ENCODE results near the gene SORD. TPM values are rescaled to one million over a fixed set of nuclear protein-coding genes. Genes with fewer than 3 reads are reported as not detected.

SORD gene
- total and polyA plus RNA-seq, 8 donors = 5.5 to 43.3 (median 15.3) TPM

DNA sequence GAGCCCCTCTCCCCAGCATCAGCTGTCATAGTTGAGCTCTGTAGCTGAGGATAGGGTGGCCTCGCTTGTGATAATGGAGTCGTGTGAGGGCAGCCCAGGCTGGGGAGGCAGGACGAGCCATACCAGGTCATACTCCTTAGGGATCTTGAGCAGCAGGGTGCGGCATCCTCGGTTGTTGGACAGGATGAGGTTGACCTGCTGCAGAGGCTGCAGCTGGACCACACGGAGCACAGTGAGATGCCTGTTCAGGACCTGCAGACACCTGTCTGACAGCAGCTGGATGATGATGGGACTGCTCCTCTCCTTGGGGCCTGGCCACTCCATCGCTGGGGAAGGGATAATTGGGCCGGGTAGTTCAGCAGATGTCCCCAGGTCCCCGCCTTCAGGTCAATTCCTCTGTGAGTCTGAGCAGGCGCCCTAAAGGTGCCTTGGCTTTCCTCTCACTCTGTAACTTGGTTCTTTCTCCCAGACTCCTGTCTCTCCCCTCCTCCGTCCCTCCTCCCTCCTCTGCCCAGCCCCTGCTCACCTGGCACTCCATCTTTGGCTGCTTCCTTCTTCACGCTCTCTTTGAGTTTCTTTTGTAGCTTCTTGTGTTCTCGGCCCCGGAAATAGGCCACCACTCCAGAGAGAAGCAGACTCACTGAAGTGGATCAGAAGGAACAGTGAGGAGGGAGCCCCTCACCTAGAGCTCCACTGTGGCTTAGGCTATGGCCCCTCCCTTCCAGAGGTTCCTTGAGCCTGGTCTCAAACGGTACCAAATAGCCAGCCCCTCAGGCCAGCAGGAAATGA lies 83.2 kb downstream of the SORD start:
- TF ChIP-seq CTCF (IDR thresholded peaks at IDR 0.05) (no peak), POLR2A (IDR thresholded peaks at IDR 0.05) (no peak), EP300 (IDR thresholded peaks at IDR 0.05) (no peak), POLR2AphosphoS5 (IDR thresholded peaks at IDR 0.05) (no peak)
- Histone ChIP-seq H3K4me1 (peaks cover 0 to 6% (median under 1%) of the 10 kb centered on the region in 4 donors), H3K27ac (no peak overlapping the region), H3K27me3 (peaks cover 4 to 43% (median 6%) of the 10 kb centered on the region in 3 donors), H3K9me3 (no peaks in the 10 kb centered on the region), H3K4me3 (no peak overlapping the region), H3K36me3 (peaks cover 0 to 11% (median 2%) of the 10 kb centered on the region in 4 donors)
- 69 to 86% (median 83%) methylated on average over 13 to 15 of the region's 15 CpGs for WGBS, 5 donors
- intact Hi-C loops (cut with DNase I; ENCODE audit: low total_unique reads) = no loop called here
- DNase-seq = peak in 1 of 2 donors; percentile 25

DNA sequence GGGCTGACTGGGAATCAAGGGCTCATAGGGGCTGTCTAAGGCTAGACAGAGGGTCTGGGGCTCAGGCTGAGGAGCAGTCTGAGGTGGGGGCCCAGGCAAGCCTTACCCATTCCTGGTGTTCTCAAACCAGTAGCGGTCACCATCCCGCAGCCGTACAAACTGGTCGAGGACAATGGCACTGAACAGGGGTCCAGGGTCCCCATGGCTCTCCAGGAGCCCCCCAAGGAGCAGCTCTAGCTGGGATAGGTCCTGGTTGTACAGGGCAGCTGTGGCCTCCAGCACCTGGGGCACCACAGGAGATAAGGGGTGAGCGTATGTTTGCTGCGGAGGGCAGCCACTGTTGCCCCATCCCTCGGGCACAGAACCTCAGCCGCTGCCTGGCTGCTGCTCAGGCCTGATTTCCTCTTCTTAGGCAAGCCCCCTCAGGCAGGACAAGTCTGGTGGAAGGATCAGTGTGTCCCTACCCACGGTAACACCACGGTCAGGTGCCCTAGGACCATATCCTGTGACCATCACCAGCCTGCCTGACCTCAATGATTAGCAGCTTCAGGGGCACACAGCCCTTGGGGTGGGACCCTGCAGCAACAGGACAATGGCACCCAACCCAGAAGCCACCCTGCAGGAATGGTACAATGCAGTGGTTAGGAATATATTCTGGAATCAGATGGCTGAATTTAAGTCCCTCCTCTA lies 85.1 kb downstream of the SORD start:
- Histone ChIP-seq H3K9me3 (no peaks in the 10 kb centered on the region), H3K27ac (no peak overlapping the region), H3K36me3 (peaks cover 0 to 11% (median 2%) of the 10 kb centered on the region in 4 donors), H3K4me3 (peak overlapping the region in 1 of 4 donors; percentile 9), H3K4me1 (peaks cover 12 to 24% (median 18%) of the 10 kb centered on the region in 4 donors), H3K27me3 (peaks cover 19 to 62% (median 25%) of the 10 kb centered on the region in 3 donors)
- 81 to 94% (median 90%) methylated on average over 9 to 10 of the region's 10 CpGs for WGBS, 5 donors
- intact Hi-C loops (cut with DNase I; ENCODE audit: low total_unique reads) = no loop called here
- TF ChIP-seq POLR2A (IDR thresholded peaks at IDR 0.05) (no peak), CTCF (IDR thresholded peaks at IDR 0.05) (no peak), EP300 (IDR thresholded peaks at IDR 0.05) (no peak), POLR2AphosphoS5 (IDR thresholded peaks at IDR 0.05) (no peak)
- DNase-seq = peak in 1 of 2 donors; percentile 25

GRCh38 chr15:45110256-45110820 lies 87.3 kb downstream of the SORD start:
- no peak for DNase-seq
- WGBS, 5 donors = 42 to 63% (median 55%) methylated on average over 10 to 11 of the region's 11 CpGs
- peaks cover 0 to 11% (median 2%) of the 10 kb centered on the region in 4 donors for H3K36me3 ChIP-seq

More at GRCh38 chr15:45110256-45110820, 87.3 kb downstream of the SORD start:
- peak overlapping the region in 2 of 4 donors; percentile 7 to 35 for H3K4me3 ChIP-seq
- TF ChIP-seq POLR2A (IDR thresholded peaks at IDR 0.05) (no peak), CTCF (IDR thresholded peaks at IDR 0.05) (no peak), POLR2AphosphoS5 (IDR thresholded peaks at IDR 0.05) (no peak), EP300 (IDR thresholded peaks at IDR 0.05) (no peak)
- H3K4me1 ChIP-seq = peaks cover 22 to 42% (median 35%) of the 10 kb centered on the region in 4 donors
- H3K27ac ChIP-seq = no peak overlapping the region
- H3K27me3 ChIP-seq = peaks cover 20 to 85% (median 48%) of the 10 kb centered on the region in 3 donors
- H3K9me3 ChIP-seq = no peaks in the 10 kb centered on the region
- intact Hi-C loops (cut with DNase I; ENCODE audit: low total_unique reads) = no loop called here
